Islet of Langerhans (tissue), 1 donor: ENCODE results near the gene ATRN.
A peak's percentile ranks its signal among the peaks of the same experiment; 100 is the strongest.
"Not testable (repeated sequence)": the region's sequence is repeated elsewhere in the genome, so short reads cannot be mapped to it uniquely, and the experiment has no call there.

Experiments
- FAIRE-seq: peaks from one replicate; lab custom pipeline; 2011; peaks lifted over from hg19 to GRCh38; lab: Jason Lieb, UNC

ATRN gene

DNA sequence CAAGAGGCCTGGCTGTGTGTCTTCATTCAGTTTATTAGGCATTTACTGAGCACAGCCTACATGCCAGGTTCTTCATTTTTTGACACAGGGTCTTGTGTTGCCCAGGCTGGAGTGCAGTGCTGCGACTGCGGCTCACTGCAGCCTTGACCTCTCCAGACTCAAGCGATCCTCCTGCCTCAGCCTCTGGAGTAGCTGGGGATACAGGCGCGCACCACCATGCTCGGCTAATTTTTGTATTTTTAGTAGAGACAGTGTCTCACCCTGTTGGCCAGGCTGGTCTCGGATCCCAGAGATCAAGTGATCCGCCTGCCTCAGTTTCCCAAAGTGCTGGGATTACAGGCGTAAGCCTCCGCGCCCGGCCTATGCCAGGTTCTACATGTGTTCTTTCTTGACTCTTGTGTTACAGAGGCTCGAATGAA is 601 bp upstream of the ATRN start:
- FAIRE-seq, result no peak

GRCh38 chr20:3471397-3472021 is 691 bp downstream of the ATRN start:
- no peak for FAIRE-seq

- no peak for FAIRE-seq
Measured at GRCh38 chr20:3472105-3472504, 1.3 kb downstream of the ATRN start.

GRCh38 chr20:3473324-3473723 is 2.5 kb downstream of the ATRN start:
- FAIRE-seq, result no peak

DNA sequence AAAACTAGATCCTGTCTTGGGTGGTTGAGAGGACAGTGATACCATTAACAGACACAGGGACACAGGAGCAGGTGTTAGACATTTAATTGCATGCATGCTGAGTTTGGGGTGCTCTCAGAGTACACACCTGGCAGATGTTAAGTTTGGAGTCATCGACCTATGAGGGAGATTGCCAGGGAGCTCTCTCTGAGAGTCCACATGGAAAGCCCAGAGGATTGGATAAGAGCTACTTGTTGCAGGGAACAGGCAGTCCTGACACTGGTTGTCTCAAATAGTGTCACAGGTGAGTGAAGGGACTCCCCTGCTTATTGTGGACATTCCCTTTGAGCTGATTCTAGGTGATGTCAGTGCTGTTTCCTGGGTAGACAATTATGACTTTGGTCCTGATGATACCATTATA is 3.1 kb downstream of the ATRN start:
- FAIRE-seq, result no peak

GRCh38 chr20:3477003-3477860 is 6.4 kb downstream of the ATRN start:
- FAIRE-seq, result not testable (repeated sequence)

DNA sequence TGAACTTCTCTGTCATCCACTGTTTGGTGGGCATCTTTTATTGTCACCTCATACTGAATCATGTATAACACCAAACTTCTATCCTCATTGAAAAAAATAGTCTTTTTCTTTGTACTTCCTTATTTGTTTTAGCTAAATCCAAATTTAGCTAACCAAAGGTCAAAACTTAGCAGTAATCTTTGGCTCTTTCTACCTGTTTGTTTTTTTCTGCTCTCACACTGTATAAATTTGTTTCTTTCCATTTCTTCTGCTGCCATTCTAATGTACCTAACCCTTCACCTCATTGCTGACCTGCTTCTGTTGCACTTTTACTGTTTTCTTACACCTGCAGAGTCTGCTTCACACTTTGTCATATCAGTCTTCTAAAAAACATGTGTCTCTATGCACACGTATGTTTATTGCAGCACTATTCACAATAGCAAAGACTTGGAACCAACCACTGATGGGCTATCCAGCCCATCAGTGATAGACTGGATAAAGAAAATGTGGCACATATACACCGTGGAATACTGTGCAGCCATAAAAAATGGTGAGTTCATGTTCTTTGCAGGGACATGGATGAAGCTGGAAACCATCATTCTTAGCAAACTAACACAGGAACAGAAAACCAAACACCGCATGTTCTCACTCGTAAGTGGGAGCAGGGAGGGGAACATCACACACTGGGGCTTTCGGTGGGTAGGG is 7.2 kb downstream of the ATRN start:
- no peak for FAIRE-seq

DNA sequence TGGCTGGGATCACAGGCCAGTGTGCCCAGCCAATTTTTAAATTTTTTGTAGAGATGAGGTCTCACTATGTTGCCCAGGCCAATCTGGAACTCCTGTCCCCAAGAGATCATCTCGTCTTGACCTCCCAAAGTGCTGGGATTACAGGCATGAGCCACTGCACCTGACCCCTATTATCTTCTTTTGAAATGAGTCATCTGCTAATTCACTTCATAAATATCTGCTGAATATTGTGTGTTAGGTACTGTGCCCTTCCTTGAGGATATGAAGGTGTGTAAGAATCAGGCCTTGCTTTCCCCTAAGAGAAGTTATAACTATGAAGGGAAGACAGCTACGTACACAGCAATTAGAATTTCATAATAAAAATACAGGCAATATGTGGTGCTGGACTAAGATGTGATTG is 8.2 kb downstream of the ATRN start:
- no peak for FAIRE-seq

DNA sequence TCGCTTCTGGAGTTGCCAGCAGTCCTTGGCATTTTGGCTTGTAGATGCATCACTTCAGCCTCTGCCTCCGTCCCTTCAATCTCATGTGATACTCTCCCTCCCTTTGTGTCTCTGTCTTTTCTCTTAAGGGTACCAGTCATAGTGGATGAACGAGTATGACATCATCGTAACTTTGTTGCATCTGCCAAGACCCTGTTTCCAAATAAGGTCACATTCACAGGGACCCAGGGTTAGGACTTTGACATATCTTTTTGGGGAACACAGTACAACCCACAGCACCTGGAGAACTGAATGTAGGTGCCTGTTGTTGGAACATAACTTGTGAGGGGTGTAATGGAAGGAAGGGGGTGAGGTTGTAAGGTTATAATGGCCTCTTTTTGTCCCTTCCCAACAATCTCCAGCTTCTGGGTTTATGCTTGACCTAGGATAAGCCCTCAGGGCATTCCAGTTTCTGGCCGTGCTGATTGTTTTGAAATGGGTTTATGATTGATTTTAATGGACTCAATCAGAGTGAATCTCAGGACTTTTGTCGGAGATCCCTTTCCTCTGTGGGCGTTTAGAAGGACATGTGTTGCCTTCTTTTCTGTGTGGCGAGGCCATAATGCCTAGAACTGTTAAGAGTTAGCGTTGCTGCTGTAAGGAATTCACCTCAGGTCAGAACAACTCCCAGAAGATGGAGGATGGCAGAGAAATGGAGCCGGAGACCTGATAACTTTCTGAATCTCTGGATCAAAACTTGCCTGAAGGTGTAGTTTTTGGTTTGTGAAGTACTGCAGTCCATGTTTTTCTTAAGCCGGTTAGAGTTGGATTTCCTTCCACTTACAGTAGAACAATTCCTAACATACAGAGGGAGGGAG is 9.2 kb downstream of the ATRN start:
- FAIRE-seq, result no peak

DNA sequence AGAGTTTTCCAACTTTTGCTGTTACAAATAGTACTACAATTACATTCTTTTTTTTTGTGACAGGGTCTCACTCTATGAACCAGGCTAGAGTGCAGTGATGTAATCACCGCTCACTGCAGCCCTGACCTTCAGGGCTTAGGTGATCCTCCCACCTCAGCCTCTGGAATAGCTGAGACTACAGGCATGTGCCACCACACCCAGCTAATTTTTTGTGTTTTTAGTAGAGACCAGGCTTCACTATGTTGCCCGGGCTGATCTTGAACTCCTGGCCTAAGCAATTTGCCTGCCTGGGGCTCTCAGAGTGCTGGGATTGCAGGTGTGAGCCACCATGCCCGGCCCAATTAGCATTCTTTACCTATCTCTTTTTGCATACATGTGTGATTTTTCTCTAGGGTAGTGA is 12.5 kb downstream of the ATRN start:
- no peak for FAIRE-seq

DNA sequence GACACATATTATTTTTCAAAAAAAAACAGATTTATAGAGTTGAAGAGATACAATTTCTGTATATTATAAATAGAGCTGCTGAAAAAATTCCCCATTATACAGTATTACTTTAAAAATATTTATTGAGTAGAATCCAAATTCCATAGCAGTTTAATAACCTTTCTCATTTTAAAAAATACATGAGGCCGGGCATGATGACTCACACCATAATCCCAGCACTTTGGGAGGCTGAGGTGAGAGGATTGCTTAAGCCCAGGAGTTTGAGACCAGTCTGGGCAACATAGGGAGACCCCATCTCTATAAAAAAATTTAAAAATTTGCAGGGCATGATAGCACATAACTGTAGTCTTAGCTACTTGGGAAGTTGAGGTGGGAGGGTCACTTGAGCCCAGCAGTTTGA is 13.0 kb downstream of the ATRN start:
- FAIRE-seq, result no peak

GRCh38 chr20:3485913-3486312 is 15.1 kb downstream of the ATRN start:
- no peak for FAIRE-seq

- no peak for FAIRE-seq
Measured at GRCh38 chr20:3486850-3487249, 16.0 kb downstream of the ATRN start.

DNA sequence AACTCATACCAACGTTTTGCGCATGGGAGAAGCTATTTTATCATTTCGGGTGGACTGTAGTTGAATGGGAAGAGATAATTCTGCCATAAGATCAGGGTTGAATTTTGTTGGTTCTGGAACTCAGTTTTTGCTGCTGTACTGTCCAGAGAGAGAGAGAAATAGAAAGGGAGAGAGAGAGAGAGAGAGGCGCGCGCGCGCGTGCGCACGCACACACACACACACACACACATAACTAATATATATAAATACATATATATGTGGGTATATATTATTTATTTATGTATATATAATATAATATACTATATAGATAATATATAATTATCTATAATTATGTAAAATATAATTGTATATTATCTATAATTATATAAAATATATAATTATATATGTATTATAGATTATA is 21.9 kb downstream of the ATRN start:
- FAIRE-seq, result no peak

DNA sequence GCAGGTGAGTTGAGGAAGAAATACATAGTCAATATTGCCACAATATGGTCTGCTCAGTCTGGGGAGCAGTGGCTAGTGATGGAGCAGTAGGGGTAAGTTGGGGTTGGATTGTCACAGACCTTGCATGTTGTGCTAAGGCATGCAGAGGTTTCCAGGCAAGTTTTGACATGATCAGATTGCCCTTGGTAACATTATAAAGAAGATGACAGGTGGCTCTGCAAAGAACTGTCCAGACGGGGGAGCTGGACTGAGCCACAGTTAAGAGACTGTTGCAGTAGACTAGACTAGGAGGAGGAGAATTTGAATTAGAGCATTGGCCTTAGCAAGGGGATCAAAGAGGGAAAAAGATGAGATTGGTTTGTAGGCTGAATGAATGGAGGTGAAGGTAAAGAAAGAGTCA is 23.4 kb downstream of the ATRN start:
- no peak for FAIRE-seq

DNA sequence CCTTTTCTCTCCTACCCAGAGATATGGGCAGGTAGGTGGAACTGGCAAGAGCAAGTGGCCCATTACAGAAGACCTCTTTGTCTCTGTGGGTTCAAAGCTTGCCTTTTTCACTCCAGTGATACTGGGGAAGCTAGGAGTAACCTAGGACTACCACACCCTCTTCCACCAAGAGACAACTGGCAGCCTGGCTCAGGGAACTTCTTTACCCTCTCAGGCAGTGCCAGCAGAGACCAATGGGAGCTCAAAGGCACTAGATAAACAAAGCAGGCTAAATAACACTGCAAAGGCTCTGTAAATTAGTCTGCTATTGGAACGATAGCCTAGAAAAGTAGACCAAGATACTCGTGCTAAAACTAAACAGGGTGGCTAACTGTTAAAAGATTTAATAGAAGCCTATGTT is 32.1 kb downstream of the ATRN start:
- FAIRE-seq, result no peak

DNA sequence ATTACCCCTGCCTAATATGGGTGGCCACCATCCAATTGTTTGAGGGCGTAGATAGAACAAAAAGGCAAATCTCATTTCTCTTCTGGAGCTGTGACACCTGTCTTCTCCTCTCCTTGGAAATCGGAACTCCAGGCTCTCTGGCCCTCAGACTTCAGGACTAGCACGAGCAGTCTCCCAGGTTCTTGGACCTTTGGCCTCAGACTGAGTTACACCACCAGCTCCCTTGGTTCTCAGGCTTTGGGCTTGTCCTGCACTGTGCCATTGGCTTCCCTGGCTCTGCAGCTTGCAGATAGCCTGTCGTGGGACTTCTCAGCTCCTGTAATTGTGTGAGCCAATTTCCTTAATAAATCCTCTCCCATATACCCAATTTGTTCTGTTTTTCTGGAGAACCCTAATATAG is 34.3 kb downstream of the ATRN start:
- FAIRE-seq, result no peak

DNA sequence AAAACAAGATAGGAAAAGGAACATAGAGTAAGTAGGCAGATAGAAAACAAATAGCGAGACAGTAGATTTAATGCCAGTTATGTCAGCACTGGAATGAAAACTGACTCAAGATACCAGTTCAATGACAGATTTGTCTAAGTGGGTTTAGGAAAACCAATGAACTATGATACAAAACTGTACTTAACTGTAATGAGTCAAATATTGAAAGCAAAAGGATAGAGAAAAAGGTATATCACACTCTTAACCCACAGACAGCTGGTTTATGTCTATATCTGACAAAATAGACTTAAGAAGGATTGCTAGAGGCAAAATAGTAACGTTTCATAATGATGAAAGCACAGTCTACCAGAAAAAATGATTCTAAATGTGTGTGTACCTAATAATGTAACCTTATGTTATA is 38.2 kb downstream of the ATRN start:
- FAIRE-seq, result no peak

DNA sequence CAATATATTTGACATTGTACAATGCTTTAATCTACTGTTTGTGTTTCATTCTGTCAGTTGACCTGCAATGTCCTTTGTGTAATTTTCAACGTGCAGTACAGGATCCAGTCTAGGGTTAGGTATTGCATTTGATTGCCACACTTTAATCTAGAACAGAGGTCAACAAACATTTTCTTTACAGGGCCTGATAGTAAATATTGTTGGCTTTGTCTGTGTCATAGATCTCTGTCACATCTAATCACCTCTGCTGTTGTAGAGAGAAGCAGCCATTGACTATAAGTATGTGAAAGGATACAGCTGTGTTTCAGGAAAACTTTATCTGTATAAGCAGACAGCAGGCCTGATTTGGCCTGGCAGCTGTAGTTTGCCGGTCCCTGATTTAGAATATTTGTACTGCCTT is 39.3 kb downstream of the ATRN start:
- peak; percentile 27 for FAIRE-seq

DNA sequence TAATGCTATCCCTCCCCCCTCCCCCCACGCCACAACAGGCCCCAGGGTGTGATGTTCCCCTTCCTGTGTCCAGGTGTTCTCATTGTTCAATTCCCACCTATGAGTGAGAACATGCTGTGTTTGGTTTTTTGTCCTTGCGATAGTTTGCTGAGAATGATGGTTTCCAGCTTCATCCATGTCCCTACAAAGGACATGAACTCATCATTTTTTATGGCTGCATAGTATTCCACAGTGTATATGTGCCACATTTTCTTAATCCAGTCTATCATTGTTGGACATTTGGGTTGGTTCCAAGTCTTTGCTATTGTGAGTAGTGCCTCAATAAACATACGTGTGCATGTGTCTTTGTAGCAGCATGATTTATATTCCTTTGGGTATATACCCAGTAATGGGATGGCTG is 41.4 kb downstream of the ATRN start:
- FAIRE-seq, result not testable (repeated sequence)

DNA sequence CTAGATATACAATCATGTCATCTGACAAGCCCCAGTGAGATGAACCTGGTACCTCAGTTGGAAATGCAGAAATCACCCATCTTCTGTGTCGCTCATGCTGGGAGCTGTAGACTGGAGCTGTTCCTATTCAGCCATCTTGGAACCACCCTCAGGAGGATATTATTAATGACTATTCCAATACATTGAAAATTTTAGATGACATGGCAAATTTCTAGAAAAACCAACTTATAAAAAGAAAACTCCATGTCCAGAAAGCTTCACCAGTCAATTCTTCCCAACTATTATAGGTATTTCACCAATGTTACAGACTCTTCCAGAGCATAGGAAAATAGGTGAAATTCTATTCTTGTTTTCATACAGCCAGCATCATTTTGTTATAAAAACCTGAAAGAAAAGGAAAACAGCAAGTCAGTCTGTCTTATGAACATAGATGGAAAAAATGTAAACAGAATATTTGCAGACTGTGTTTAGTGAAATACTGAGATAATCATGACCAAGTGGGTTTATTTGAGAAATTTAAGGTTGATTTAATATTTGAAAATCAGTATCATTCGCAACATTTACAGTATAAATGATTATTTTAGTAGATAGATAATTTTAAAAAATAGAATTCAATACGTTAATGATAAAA is 43.3 kb downstream of the ATRN start:
- no peak for FAIRE-seq
